ENCODE results near the gene SATB1.

DNA sequence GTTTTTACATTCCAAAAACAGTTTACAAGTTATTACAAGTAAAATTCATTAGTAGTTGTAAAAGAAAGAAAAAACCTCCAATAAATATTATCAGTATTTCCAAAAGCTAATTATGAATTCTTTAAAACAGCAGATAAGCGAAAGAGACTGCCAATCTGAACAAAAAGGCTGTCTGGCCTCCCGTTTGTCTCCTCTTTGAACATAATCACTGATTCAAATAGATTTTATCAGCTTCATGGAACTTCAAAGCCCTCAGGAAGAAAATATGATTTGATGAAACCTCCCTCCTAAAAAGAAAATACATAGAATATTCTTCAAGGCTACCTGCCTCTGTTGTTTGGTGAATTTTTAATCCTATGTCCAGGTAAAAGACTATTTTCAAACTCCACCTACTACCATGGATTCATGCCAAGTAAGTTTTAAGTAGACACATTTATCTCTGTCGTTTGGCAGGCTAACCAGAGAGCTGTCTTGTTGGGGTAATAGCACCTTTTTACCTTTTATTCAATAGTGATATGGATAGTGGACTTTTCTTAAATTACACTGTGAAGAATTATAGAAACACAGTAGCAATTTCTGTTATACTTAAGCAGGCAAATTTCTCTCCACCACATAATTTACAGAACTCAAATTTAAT is 35.0 kb downstream of the SATB1 start:
- TF ChIP-seq, protein P1, sequence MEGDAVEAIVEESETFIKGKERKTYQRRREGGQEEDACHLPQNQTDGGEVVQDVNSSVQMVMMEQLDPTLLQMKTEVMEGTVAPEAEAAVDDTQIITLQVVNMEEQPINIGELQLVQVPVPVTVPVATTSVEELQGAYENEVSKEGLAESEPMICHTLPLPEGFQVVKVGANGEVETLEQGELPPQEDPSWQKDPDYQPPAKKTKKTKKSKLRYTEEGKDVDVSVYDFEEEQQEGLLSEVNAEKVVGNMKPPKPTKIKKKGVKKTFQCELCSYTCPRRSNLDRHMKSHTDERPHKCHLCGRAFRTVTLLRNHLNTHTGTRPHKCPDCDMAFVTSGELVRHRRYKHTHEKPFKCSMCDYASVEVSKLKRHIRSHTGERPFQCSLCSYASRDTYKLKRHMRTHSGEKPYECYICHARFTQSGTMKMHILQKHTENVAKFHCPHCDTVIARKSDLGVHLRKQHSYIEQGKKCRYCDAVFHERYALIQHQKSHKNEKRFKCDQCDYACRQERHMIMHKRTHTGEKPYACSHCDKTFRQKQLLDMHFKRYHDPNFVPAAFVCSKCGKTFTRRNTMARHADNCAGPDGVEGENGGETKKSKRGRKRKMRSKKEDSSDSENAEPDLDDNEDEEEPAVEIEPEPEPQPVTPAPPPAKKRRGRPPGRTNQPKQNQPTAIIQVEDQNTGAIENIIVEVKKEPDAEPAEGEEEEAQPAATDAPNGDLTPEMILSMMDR (IDR thresholded peaks at IDR 0.05; ENCODE audit: low read length) = no peak
- TF ChIP-seq EZH2 (optimal IDR thresholded peaks at IDR 0.05; ENCODE audit: low read depth, low read length) (no peak), EZH2phosphoT487 (IDR thresholded peaks at IDR 0.05; ENCODE audit: low read length) (no peak)
